GM21825 (cell line): ENCODE results near the gene ANO6.
"Not testable (repeated sequence)": the region's sequence is repeated elsewhere in the genome, so short reads cannot be mapped to it uniquely, and the experiment has no call there.

Experiments
- ATAC-seq: cut with Tn5 transposase; IDR thresholded peaks from one replicate; pipeline ENCODE4 v1.9.1; 2021; ENCODE audit warnings: mild to moderate bottlenecking, moderate library complexity; ENCODE audit not compliant: unreplicated experiment

The ANO6 gene

GRCh38 chr12:45215419-45216229 lies at the start of gene ANO6:
TSS of gene ANO6 (plus strand) at chr12:45216095. CDS start at chr12:45216322, 227 bp downstream.
- peak; percentile 64 for ATAC-seq

GRCh38 chr12:45168976-45169375 lies 46.9 kb upstream of the ANO6 start:
- no peak for ATAC-seq

- peak; percentile 52 for ATAC-seq
Measured at GRCh38 chr12:45170456-45171042, 45.3 kb upstream of the ANO6 start.

GRCh38 chr12:45173293-45173692 lies 42.6 kb upstream of the ANO6 start:
- not testable (repeated sequence) for ATAC-seq

- ATAC-seq: no peak
Measured at GRCh38 chr12:45174595-45174994, 41.3 kb upstream of the ANO6 start.

GRCh38 chr12:45178771-45179170 lies 37.1 kb upstream of the ANO6 start:
- no peak for ATAC-seq

GRCh38 chr12:45182511-45182910 lies 33.4 kb upstream of the ANO6 start:
- no peak for ATAC-seq

- no peak for ATAC-seq
Measured at GRCh38 chr12:45183246-45183645, 32.6 kb upstream of the ANO6 start.

GRCh38 chr12:45184147-45184963 lies 31.5 kb upstream of the ANO6 start:
- ATAC-seq: no peak

GRCh38 chr12:45186762-45187161 lies 29.1 kb upstream of the ANO6 start:
- ATAC-seq: no peak

- ATAC-seq: no peak
Measured at GRCh38 chr12:45189766-45190403, 26.0 kb upstream of the ANO6 start.

GRCh38 chr12:45191239-45191638 lies 24.7 kb upstream of the ANO6 start:
- no peak for ATAC-seq

GRCh38 chr12:45192707-45193106 lies 23.2 kb upstream of the ANO6 start:
- no peak for ATAC-seq

- ATAC-seq: no peak
Measured at GRCh38 chr12:45200491-45201043, 15.3 kb upstream of the ANO6 start.

- ATAC-seq: no peak
Measured at GRCh38 chr12:45203767-45204166, 12.1 kb upstream of the ANO6 start.

- ATAC-seq: no peak
Measured at GRCh38 chr12:45204757-45205156, 11.1 kb upstream of the ANO6 start.

- ATAC-seq: peak; percentile 68
Measured at GRCh38 chr12:45205165-45205825, 10.6 kb upstream of the ANO6 start.

- no peak for ATAC-seq
Measured at GRCh38 chr12:45208604-45209487, 7.0 kb upstream of the ANO6 start.

GRCh38 chr12:45209784-45210183 lies 6.1 kb upstream of the ANO6 start:
- ATAC-seq: no peak
